GM12865 (cell line): ENCODE data around the gene GPER1.

Experiments used
- DNase-seq: peaks from one replicate; pipeline ENCODE4 v3.0.0; 2010; ENCODE audit warnings: low read depth
- H3K4me3 ChIP-seq: 2 replicates; pipeline ENCODE4 v1.5.1; 2011; ENCODE audit warnings: mild to moderate bottlenecking, low read depth, low read length, control low read depth
- CTCF ChIP-seq: IDR thresholded peaks from 2 replicates; pipeline ENCODE4 v1.5.1; 2011; ENCODE audit warnings: low read length, control low read depth, low read depth, inconsistent platforms; ENCODE audit not compliant: insufficient read depth; ENCODE audit errors: missing control alignments

The GPER1 gene

GRCh38 chr7:1104516-1105179 is 16.7 kb downstream of the GPER1 start:
- DNase-seq, result peak; percentile 23
- H3K4me3 ChIP-seq, result peak overlapping the region; percentile 31
- TF ChIP-seq CTCF, result no peak

- peak; percentile 86 for DNase-seq
- no peak for TF ChIP-seq CTCF
- H3K4me3 ChIP-seq, result peak overlapping the region; percentile 31
Observed at GRCh38 chr7:1105189-1105588, 17.3 kb downstream of the GPER1 start.

GRCh38 chr7:1106063-1106792 is 18.3 kb downstream of the GPER1 start:
- no peak for TF ChIP-seq CTCF
- DNase-seq, result no peak
- no peak overlapping the region for H3K4me3 ChIP-seq

- no peak overlapping the region for H3K4me3 ChIP-seq
- no peak for DNase-seq
- no peak for TF ChIP-seq CTCF
Observed at GRCh38 chr7:1106793-1107421, 19.0 kb downstream of the GPER1 start.

- H3K4me3 ChIP-seq, result no peak overlapping the region
- DNase-seq, result no peak
- no peak for TF ChIP-seq CTCF
Observed at GRCh38 chr7:1108264-1108920, 20.5 kb downstream of the GPER1 start.

- no peak for DNase-seq
- no peak for TF ChIP-seq CTCF
- no peak overlapping the region for H3K4me3 ChIP-seq
Observed at GRCh38 chr7:1109581-1110310, 21.8 kb downstream of the GPER1 start.
